Upper lobe of left lung (tissue), 4 donors: ENCODE data around the gene NR2F1-AS1.

Source experiments
- POLR2A ChIP-seq, 4 donors: fragments of 450-650 bp; IDR thresholded peaks; one replicate each; pipeline ENCODE4 v1.5.1; 2016 to 2017; ENCODE audit warnings: antibody characterized with exemption in 4 of 4, mild to moderate bottlenecking in 2 of 4
- TF ChIP-seq, protein P1 (sequence below), 6 experiments: fragments of 450-650 bp in 4 of 6; fragments of 200-600 bp in 2 of 6; sonication (generic) in 2 of 6; IDR thresholded peaks; one replicate each; pipeline ENCODE4 v1.5.1; 2016 to 2019; ENCODE audit warnings: antibody characterized with exemption in 6 of 6

GRCh38 chr5:93479982-93480509 is 101.0 kb downstream of the NR2F1-AS1 start:
- TF ChIP-seq, protein P1, sequence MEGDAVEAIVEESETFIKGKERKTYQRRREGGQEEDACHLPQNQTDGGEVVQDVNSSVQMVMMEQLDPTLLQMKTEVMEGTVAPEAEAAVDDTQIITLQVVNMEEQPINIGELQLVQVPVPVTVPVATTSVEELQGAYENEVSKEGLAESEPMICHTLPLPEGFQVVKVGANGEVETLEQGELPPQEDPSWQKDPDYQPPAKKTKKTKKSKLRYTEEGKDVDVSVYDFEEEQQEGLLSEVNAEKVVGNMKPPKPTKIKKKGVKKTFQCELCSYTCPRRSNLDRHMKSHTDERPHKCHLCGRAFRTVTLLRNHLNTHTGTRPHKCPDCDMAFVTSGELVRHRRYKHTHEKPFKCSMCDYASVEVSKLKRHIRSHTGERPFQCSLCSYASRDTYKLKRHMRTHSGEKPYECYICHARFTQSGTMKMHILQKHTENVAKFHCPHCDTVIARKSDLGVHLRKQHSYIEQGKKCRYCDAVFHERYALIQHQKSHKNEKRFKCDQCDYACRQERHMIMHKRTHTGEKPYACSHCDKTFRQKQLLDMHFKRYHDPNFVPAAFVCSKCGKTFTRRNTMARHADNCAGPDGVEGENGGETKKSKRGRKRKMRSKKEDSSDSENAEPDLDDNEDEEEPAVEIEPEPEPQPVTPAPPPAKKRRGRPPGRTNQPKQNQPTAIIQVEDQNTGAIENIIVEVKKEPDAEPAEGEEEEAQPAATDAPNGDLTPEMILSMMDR (IDR thresholded peaks at IDR 0.05): no peak
- no peak for TF ChIP-seq POLR2A (IDR thresholded peaks at IDR 0.05)
